GM18505 (cell line): ENCODE measurements around the gene ARHGAP24.

ENCODE experiments used
- ATAC-seq: cut with Tn5 transposase; IDR thresholded peaks from one replicate; pipeline ENCODE4 v1.9.1; 2021; ENCODE audit not compliant: unreplicated experiment
- POLR2A ChIP-seq: IDR thresholded peaks from 4 replicates; pipeline ENCODE4 v1.6.1; 2011; ENCODE audit warnings: borderline replicate concordance; ENCODE audit not compliant: insufficient read depth, insufficient read length; ENCODE audit errors: extremely low read depth

Gene ARHGAP24

GRCh38 chr4:85929961-85930665 is 455.2 kb downstream of the ARHGAP24 start:
- TF ChIP-seq POLR2A, result no peak
- ATAC-seq, result no peak

- ATAC-seq, result no peak
- no peak for TF ChIP-seq POLR2A
Measured at GRCh38 chr4:85932500-85933290, 457.7 kb downstream of the ARHGAP24 start.

- ATAC-seq, result no peak
- no peak for TF ChIP-seq POLR2A
Measured at GRCh38 chr4:85933291-85933640, 458.3 kb downstream of the ARHGAP24 start.

- no peak for TF ChIP-seq POLR2A
Measured at GRCh38 chr4:85937507-85937906, 462.6 kb downstream of the ARHGAP24 start.

GRCh38 chr4:85938062-85938461 is 463.1 kb downstream of the ARHGAP24 start:
- ATAC-seq, result no peak
- no peak for TF ChIP-seq POLR2A

More at GRCh38 chr4:85937507-85937906, 462.6 kb downstream of the ARHGAP24 start:
- ATAC-seq, result no peak

GRCh38 chr4:85938902-85939301 is 464.0 kb downstream of the ARHGAP24 start:
- TF ChIP-seq POLR2A, result no peak
- ATAC-seq, result no peak

GRCh38 chr4:85939595-85939994 is 464.6 kb downstream of the ARHGAP24 start:
- TF ChIP-seq POLR2A, result no peak
- no peak for ATAC-seq

- no peak for ATAC-seq
Measured at GRCh38 chr4:85940151-85940550, 465.2 kb downstream of the ARHGAP24 start.

GRCh38 chr4:85942107-85942506 is 467.2 kb downstream of the ARHGAP24 start:
- ATAC-seq, result no peak
- no peak for TF ChIP-seq POLR2A

More at GRCh38 chr4:85940151-85940550, 465.2 kb downstream of the ARHGAP24 start:
- no peak for TF ChIP-seq POLR2A

- no peak for ATAC-seq
- TF ChIP-seq POLR2A, result no peak
Measured at GRCh38 chr4:85946821-85947220, 471.9 kb downstream of the ARHGAP24 start.

GRCh38 chr4:85951099-85951498 is 476.1 kb downstream of the ARHGAP24 start:
- TF ChIP-seq POLR2A, result no peak

GRCh38 chr4:85952528-85952927 is 477.6 kb downstream of the ARHGAP24 start:
- no peak for TF ChIP-seq POLR2A
- no peak for ATAC-seq

More at GRCh38 chr4:85951099-85951498, 476.1 kb downstream of the ARHGAP24 start:
- ATAC-seq, result no peak

GRCh38 chr4:85952972-85953650 is 478.2 kb downstream of the ARHGAP24 start:
- ATAC-seq, result peak; percentile 70
- no peak for TF ChIP-seq POLR2A
